ENCODE results near the gene SLC6A19.

SLC6A19 gene

DNA sequence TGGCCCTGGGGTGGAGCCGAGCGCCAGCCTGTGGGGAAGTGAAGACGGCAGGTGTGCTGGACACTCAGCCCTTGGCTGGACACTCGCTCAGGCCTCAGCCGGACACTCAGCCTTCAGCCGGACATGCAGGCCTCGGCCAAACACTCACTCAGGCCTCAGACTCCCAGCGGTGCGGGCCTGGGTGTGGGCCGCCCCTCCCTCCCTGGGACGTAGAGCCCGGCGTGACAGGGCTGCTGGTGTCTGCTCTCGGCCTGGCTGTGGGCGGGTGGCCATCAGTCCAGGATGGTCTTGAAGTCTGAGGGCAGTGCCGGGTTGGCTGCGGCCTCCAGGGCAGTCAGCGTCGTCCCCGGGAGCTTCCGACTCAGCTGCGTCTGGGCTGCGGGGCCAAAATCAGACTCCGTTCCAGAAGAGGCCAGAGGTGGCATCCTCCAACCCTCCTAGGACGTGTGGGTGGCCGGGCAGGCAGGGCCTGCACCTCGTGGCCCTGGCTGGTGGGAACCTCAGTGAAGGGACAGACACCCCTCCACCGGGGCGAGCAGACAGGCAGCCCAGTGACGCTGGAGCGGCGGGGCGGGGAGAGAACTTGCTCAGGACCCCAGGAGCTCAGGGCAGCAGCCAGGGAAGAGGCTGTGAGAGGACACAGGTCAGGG, 52.2 kb downstream of the SLC6A19 start:
- H3K4me3 ChIP-seq (ENCODE audit: control insufficient read depth in 1 of 7, extremely low read depth in 1 of 7, insufficient read depth in 4 of 7, low read depth in 2 of 7, low read length in 6 of 7), result no peak overlapping the region
- H3K27me3 ChIP-seq (replicated peaks in 2 of 5; ENCODE audit: control insufficient read depth in 4 of 5, insufficient read depth in 5 of 5, low read length in 4 of 5), result peaks cover 0 to 14% (median 3%) of the 10 kb centered on the region in 5 experiments
- no peak for DNase-seq
- 98% methylated on average over 28 of the region's 33 CpGs for WGBS (ENCODE audit: insufficient coverage)
- no peaks in the 10 kb centered on the region for H3K36me3 ChIP-seq (ENCODE audit: control insufficient read depth in 4 of 4, insufficient read depth in 4 of 4, low read length in 3 of 4)
- H3K27ac ChIP-seq (ENCODE audit: insufficient read depth in 1 of 2, low read depth in 1 of 2, low read length in 2 of 2, poor library complexity in 1 of 2, severe bottlenecking in 2 of 2), result no peak overlapping the region
- ChIA-PET CTCF (no interaction called here), POLR2A (interaction anchor here (0.6 kb wide), 1 partner anchor 192 kb away, joined by 3 read pairs; no protein-coding TSS in a partner anchor)
- H3K4me1 ChIP-seq (ENCODE audit: control extremely low read depth in 1 of 4, control insufficient read depth in 4 of 4, insufficient read depth in 4 of 4, low read length in 3 of 4), result no peaks in the 10 kb centered on the region
- H3K9me3 ChIP-seq (ENCODE audit: control extremely low read depth in 1 of 5, control insufficient read depth in 4 of 5, insufficient read depth in 2 of 5, low read depth in 1 of 5, low read length in 4 of 5), result no peaks in the 10 kb centered on the region

DNA sequence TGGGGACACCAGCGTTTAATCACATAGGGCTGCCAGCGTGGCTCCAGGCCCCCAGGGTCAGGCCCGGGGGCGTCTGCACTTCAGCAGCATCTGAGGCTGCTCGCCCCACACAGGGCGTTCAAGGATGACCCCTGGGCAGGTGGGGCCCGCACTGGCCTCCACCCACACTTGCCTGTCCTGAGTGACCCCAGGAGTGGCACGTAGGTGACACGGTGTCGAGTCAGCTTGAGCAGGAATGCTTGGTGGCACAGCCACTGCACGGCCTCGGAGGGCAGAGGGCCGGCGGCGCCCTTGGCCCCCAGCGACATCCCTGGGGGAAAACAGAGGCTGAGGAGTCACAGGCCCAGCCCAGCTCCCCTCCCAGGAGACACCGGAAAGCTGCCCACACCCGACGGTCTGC, 52.8 kb downstream of the SLC6A19 start:
- H3K27ac ChIP-seq (ENCODE audit: insufficient read depth in 1 of 2, low read depth in 1 of 2, low read length in 2 of 2, poor library complexity in 1 of 2, severe bottlenecking in 2 of 2), result no peak overlapping the region
- WGBS (ENCODE audit: insufficient coverage), result 96% methylated on average over 17 of the region's 19 CpGs
- H3K4me1 ChIP-seq (ENCODE audit: control extremely low read depth in 1 of 4, control insufficient read depth in 4 of 4, insufficient read depth in 4 of 4, low read length in 3 of 4), result no peaks in the 10 kb centered on the region
- no peak for DNase-seq
- no peaks in the 10 kb centered on the region for H3K9me3 ChIP-seq (ENCODE audit: control extremely low read depth in 1 of 5, control insufficient read depth in 4 of 5, insufficient read depth in 2 of 5, low read depth in 1 of 5, low read length in 4 of 5)
- H3K27me3 ChIP-seq (replicated peaks in 2 of 5; ENCODE audit: control insufficient read depth in 4 of 5, insufficient read depth in 5 of 5, low read length in 4 of 5), result peaks cover 0 to 9% (median 0%) of the 10 kb centered on the region in 5 experiments
- no peaks in the 10 kb centered on the region for H3K36me3 ChIP-seq (ENCODE audit: control insufficient read depth in 4 of 4, insufficient read depth in 4 of 4, low read length in 3 of 4)
- ChIA-PET CTCF (no interaction called here), POLR2A (no interaction called here)
- no peak overlapping the region for H3K4me3 ChIP-seq (ENCODE audit: control insufficient read depth in 1 of 7, extremely low read depth in 1 of 7, insufficient read depth in 4 of 7, low read depth in 2 of 7, low read length in 6 of 7)

DNA sequence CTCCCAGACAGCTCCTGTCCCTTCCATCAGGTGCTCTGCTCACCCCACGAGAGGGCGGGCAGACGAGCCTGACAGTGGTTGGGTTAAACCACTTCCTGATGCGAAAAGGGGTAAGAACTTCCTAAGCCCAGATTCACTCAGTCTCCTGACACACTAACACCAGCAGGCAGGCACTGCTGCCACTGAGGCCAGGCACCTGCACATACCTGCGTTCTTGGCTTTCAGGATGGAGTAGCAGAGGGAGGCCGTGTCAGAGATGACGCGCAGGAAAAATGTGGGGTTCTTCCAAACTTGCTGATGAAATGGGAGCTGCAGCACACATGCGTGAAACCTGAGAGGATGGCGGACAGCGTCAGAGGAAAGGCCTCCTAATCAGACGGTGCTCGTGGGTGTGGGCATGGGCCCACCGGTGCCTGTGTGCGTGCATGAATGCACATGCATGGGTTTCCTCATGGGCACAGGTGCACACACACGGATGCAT, 53.7 kb downstream of the SLC6A19 start:
- POLR2A ChIA-PET, result no interaction called here
- no peak for DNase-seq
- Histone ChIP-seq H3K36me3 (ENCODE audit: control insufficient read depth in 4 of 4, insufficient read depth in 4 of 4, low read length in 3 of 4) (no peaks in the 10 kb centered on the region), H3K4me1 (ENCODE audit: control extremely low read depth in 1 of 4, control insufficient read depth in 4 of 4, insufficient read depth in 4 of 4, low read length in 3 of 4) (no peaks in the 10 kb centered on the region), H3K4me3 (ENCODE audit: control insufficient read depth in 1 of 7, extremely low read depth in 1 of 7, insufficient read depth in 4 of 7, low read depth in 2 of 7, low read length in 6 of 7) (no peak overlapping the region), H3K27me3 (replicated peaks in 2 of 5; ENCODE audit: control insufficient read depth in 4 of 5, insufficient read depth in 5 of 5, low read length in 4 of 5) (peaks cover 0 to 5% (median 0%) of the 10 kb centered on the region in 5 experiments), H3K27ac (ENCODE audit: insufficient read depth in 1 of 2, low read depth in 1 of 2, low read length in 2 of 2, poor library complexity in 1 of 2, severe bottlenecking in 2 of 2) (no peak overlapping the region), H3K9me3 (ENCODE audit: control extremely low read depth in 1 of 5, control insufficient read depth in 4 of 5, insufficient read depth in 2 of 5, low read depth in 1 of 5, low read length in 4 of 5) (peaks cover 0 to 6% (median 0%) of the 10 kb centered on the region in 5 experiments)
- CTCF ChIA-PET, result no interaction called here
- WGBS (ENCODE audit: insufficient coverage), result 77% methylated on average over 13 of the region's 16 CpGs

DNA sequence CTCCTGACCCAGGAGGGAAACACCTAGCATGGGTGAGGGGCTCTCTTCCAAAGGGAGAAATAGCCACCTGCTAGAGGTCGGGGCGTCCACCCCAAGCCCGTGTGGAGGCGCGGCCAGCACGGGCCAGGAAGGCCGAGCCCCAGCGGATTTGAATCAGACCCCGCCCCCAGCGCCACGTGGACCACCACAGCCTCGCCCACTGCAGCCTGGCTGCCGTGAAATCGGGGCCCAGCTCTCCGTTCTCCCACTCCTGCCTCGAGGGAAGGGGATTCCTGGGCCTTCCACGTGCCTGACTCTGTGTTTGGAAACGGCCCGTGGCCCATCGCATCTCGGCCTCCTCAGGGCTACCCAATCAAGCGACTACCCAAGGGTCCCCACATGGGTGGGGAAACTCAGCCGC, 55.4 kb downstream of the SLC6A19 start:
- no peak overlapping the region for H3K27ac ChIP-seq (ENCODE audit: insufficient read depth in 1 of 2, low read depth in 1 of 2, low read length in 2 of 2, poor library complexity in 1 of 2, severe bottlenecking in 2 of 2)
- 88% methylated on average over 19 of the region's 23 CpGs for WGBS (ENCODE audit: insufficient coverage)
- H3K4me3 ChIP-seq (ENCODE audit: control insufficient read depth in 1 of 7, extremely low read depth in 1 of 7, insufficient read depth in 4 of 7, low read depth in 2 of 7, low read length in 6 of 7), result no peak overlapping the region
- no peaks in the 10 kb centered on the region for H3K4me1 ChIP-seq (ENCODE audit: control extremely low read depth in 1 of 4, control insufficient read depth in 4 of 4, insufficient read depth in 4 of 4, low read length in 3 of 4)
- DNase-seq, result no peak
- peaks cover 0 to 22% (median 10%) of the 10 kb centered on the region in 5 experiments for H3K9me3 ChIP-seq (ENCODE audit: control extremely low read depth in 1 of 5, control insufficient read depth in 4 of 5, insufficient read depth in 2 of 5, low read depth in 1 of 5, low read length in 4 of 5)
- no peaks in the 10 kb centered on the region for H3K36me3 ChIP-seq (ENCODE audit: control insufficient read depth in 4 of 4, insufficient read depth in 4 of 4, low read length in 3 of 4)
- H3K27me3 ChIP-seq (replicated peaks in 2 of 5; ENCODE audit: control insufficient read depth in 4 of 5, insufficient read depth in 5 of 5, low read length in 4 of 5), result no peaks in the 10 kb centered on the region
- ChIA-PET POLR2A (interaction anchor here (0.6 kb wide), 1 partner anchor 9 kb away, joined by 6 read pairs; no protein-coding TSS in a partner anchor), CTCF (no interaction called here)

DNA sequence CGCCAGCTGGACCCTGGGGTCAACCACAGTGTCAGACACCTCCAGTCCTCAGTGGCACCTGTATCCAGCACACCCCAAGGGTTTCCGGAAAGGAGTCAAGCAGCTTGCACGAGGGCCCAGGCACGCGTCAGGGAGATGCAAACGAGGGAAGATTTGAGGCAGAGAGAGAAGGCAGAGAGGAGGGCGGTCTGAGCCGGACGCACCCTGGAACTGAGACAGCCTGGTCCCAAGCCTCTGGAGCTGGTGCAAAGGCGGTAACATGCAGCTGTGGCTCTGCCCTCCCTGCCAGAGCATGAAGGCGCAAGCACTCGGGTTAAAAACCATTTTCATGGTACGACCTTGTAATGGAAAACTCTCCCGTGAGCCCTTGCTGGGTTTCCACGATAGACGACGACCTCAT, 56.0 kb downstream of the SLC6A19 start:
- ChIA-PET CTCF (no interaction called here), POLR2A (no interaction called here)
- Histone ChIP-seq H3K9me3 (ENCODE audit: control extremely low read depth in 1 of 5, control insufficient read depth in 4 of 5, insufficient read depth in 2 of 5, low read depth in 1 of 5, low read length in 4 of 5) (peaks cover 0 to 28% (median 15%) of the 10 kb centered on the region in 5 experiments), H3K36me3 (ENCODE audit: control insufficient read depth in 4 of 4, insufficient read depth in 4 of 4, low read length in 3 of 4) (no peaks in the 10 kb centered on the region), H3K4me1 (ENCODE audit: control extremely low read depth in 1 of 4, control insufficient read depth in 4 of 4, insufficient read depth in 4 of 4, low read length in 3 of 4) (no peaks in the 10 kb centered on the region), H3K4me3 (ENCODE audit: control insufficient read depth in 1 of 7, extremely low read depth in 1 of 7, insufficient read depth in 4 of 7, low read depth in 2 of 7, low read length in 6 of 7) (no peak overlapping the region), H3K27me3 (replicated peaks in 2 of 5; ENCODE audit: control insufficient read depth in 4 of 5, insufficient read depth in 5 of 5, low read length in 4 of 5) (no peaks in the 10 kb centered on the region), H3K27ac (ENCODE audit: insufficient read depth in 1 of 2, low read depth in 1 of 2, low read length in 2 of 2, poor library complexity in 1 of 2, severe bottlenecking in 2 of 2) (no peak overlapping the region)
- 95% methylated on average over 16 of the region's 17 CpGs for WGBS (ENCODE audit: insufficient coverage)
- no peak for DNase-seq

DNA sequence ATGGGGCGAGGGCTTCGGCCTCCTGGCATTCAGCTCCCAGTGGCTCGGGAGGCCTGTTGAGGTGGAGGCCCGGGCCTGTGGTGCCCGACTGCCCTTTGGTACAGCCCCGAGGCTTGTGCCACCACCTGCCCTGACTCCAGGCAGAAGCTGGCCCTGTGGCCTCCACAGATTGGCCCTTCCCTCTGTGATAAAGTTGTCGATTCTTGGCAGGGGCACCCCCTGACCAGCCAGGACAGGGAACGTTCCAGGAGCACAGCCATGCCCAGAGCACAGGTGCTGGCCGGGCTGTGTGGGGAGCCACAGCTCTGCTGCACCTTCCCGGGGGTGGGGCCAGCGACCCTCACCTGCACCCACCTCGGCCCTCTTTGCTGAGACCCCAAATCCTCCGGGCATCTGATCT, 56.4 kb downstream of the SLC6A19 start:
- ChIA-PET POLR2A (no interaction called here), CTCF (no interaction called here)
- Histone ChIP-seq H3K9me3 (ENCODE audit: control extremely low read depth in 1 of 5, control insufficient read depth in 4 of 5, insufficient read depth in 2 of 5, low read depth in 1 of 5, low read length in 4 of 5) (peaks cover 0 to 33% (median 19%) of the 10 kb centered on the region in 5 experiments), H3K4me1 (ENCODE audit: control extremely low read depth in 1 of 4, control insufficient read depth in 4 of 4, insufficient read depth in 4 of 4, low read length in 3 of 4) (no peaks in the 10 kb centered on the region), H3K36me3 (ENCODE audit: control insufficient read depth in 4 of 4, insufficient read depth in 4 of 4, low read length in 3 of 4) (no peaks in the 10 kb centered on the region), H3K4me3 (ENCODE audit: control insufficient read depth in 1 of 7, extremely low read depth in 1 of 7, insufficient read depth in 4 of 7, low read depth in 2 of 7, low read length in 6 of 7) (no peak overlapping the region), H3K27me3 (replicated peaks in 2 of 5; ENCODE audit: control insufficient read depth in 4 of 5, insufficient read depth in 5 of 5, low read length in 4 of 5) (no peaks in the 10 kb centered on the region), H3K27ac (ENCODE audit: insufficient read depth in 1 of 2, low read depth in 1 of 2, low read length in 2 of 2, poor library complexity in 1 of 2, severe bottlenecking in 2 of 2) (no peak overlapping the region)
- 99% methylated on average over 9 of the region's 13 CpGs for WGBS (ENCODE audit: insufficient coverage)
- DNase-seq, result no peak

DNA sequence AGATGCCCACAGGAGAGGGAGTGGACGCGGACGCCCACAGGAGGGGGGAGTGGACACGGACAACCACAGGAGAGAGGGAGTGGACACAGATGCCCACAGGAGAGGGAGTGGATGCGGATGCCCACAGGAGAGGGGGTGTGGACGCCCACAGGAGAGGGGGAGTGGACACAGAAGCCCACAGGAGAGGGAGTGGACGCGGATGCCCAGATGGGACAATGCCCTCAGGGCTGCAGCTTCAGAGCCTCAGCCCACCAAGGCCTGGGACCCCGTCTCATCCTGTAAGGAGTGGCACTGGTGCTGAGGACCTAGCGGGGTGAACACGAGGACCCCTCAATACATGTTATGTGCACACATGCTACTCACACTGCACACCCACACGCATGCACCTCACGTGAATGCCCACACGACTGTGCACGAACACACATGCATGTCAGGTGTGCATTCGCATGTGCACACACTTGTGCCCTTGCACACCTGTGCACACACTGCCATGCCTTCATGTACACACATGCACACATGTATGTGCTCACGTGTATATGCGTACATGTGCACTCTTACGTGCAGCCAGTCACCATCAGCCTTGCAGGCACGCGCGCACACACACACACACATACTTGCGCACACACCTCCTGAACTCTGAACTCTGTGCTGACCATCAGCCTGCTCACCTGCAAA, 58.5 kb downstream of the SLC6A19 start:
- over 99% methylated on average over 22 of the region's 23 CpGs for WGBS (ENCODE audit: insufficient coverage)
- Histone ChIP-seq H3K27ac (ENCODE audit: insufficient read depth in 1 of 2, low read depth in 1 of 2, low read length in 2 of 2, poor library complexity in 1 of 2, severe bottlenecking in 2 of 2) (no peak overlapping the region), H3K9me3 (ENCODE audit: control extremely low read depth in 1 of 5, control insufficient read depth in 4 of 5, insufficient read depth in 2 of 5, low read depth in 1 of 5, low read length in 4 of 5) (peaks cover 0 to 48% (median 30%) of the 10 kb centered on the region in 5 experiments), H3K36me3 (ENCODE audit: control insufficient read depth in 4 of 4, insufficient read depth in 4 of 4, low read length in 3 of 4) (peaks cover 0 to 9% (median 0%) of the 10 kb centered on the region in 4 experiments), H3K4me3 (ENCODE audit: control insufficient read depth in 1 of 7, extremely low read depth in 1 of 7, insufficient read depth in 4 of 7, low read depth in 2 of 7, low read length in 6 of 7) (no peak overlapping the region), H3K4me1 (ENCODE audit: control extremely low read depth in 1 of 4, control insufficient read depth in 4 of 4, insufficient read depth in 4 of 4, low read length in 3 of 4) (no peaks in the 10 kb centered on the region), H3K27me3 (replicated peaks in 2 of 5; ENCODE audit: control insufficient read depth in 4 of 5, insufficient read depth in 5 of 5, low read length in 4 of 5) (no peaks in the 10 kb centered on the region)
- ChIA-PET CTCF (no interaction called here), POLR2A (no interaction called here)
- DNase-seq, result no peak

All from common myeloid progenitor, CD34-positive (primary cell).